HUES6 (cell line): ENCODE results near the gene ARHGEF17.
A peak's percentile ranks its signal among the peaks of the same experiment; 100 is the strongest.
"Not testable (repeated sequence)": the region's sequence is repeated elsewhere in the genome, so short reads cannot be mapped to it uniquely, and the experiment has no call there.

Experiments
- H3K27ac ChIP-seq: 2 replicates; pipeline ENCODE4 v1.7.0; 2013; ENCODE audit warnings: low read depth, mild to moderate bottlenecking, low read length, inconsistent platforms
- H3K27me3 ChIP-seq: 2 replicates; pipeline ENCODE4 v1.6.1; 2013; ENCODE audit warnings: low read length; ENCODE audit not compliant: control insufficient read depth, insufficient read depth
- H3K36me3 ChIP-seq: 2 replicates; pipeline ENCODE4 v1.6.1; 2013; ENCODE audit warnings: low read length; ENCODE audit not compliant: control insufficient read depth, insufficient read depth
- H3K4me1 ChIP-seq: 2 replicates; pipeline ENCODE4 v1.6.1; 2013; ENCODE audit warnings: low read length; ENCODE audit not compliant: control insufficient read depth, insufficient read depth
- H3K4me3 ChIP-seq: 2 replicates; pipeline ENCODE4 v1.5.1; 2013; ENCODE audit warnings: low read depth, low read length
- H3K9ac ChIP-seq: one replicate; pipeline ENCODE4 v1.6.1; 2013; ENCODE audit warnings: mild to moderate bottlenecking, low read length
- H3K9me3 ChIP-seq: 2 replicates; pipeline ENCODE4 v1.6.1; 2013; ENCODE audit warnings: low read depth, low read length; ENCODE audit not compliant: control insufficient read depth, insufficient read depth

The ARHGEF17 gene

DNA sequence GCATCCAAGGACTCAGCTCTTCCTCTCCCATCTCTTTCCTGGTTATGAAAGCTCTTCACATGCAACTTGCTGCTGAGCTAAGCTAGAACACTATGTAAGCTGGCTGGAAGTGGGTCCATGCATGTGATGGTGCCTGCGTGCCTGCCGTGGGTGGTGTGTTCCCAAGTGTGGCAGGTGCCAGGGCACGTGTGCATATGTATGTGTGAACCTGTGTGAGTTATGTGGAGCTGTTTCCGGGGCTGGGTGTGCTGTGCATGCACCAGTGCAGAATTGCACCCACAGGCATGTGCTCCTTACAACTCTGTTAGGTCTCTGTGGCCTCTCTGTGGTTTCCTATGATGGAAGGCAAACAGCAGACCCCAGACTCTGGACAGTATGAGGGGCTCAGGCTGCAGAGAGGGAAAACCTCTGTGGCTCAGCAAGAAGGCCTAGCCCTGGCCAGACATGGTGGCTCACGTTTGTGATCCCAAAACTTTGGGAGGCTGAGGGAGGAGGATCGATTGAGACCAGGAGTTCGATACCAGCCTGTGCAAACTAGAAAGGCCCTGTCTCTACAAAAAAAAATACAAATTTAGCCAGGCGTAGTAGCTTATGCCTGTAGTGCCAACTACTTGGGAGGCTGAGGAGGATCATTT lies 40.1 kb upstream of the ARHGEF17 start:
- Histone ChIP-seq H3K36me3 (no peaks in the 10 kb centered on the region), H3K27me3 (peaks cover 36% of the 10 kb centered on the region), H3K4me1 (peaks cover 31% of the 10 kb centered on the region; the same call in 1 of the 2 replicates), H3K27ac (no peak overlapping the region), H3K9ac (no peak overlapping the region), H3K4me3 (no peak overlapping the region), H3K9me3 (no peaks in the 10 kb centered on the region)

DNA sequence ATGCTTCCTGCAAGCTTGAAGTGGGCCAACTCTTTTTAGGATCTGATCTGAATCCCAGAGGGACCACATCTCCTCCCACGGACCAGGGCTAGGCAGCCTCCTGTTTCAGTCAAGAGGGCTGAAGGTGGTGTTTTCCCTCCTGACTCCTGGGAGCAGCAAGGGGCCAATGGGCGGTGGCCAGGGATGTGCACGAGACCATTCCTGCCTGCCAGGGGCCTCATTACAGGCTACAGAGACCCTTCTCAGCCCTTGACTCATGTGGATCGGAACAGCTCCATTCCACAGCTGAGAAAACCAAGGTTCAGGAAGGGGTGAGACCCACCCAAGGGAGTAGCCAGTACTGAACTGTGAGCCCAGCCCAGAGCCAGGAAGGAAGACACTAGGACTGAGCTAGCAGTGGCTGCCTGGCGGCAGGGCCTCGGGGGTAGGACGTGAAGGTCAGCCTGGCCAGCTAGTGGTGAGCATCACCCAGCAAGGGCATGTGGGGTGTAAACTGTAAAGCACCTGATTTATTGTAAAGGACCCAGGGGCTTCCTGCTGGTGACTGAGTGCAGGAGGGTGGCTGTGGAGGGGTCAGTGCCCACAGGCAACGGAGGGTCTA lies 39.3 kb upstream of the ARHGEF17 start:
- H3K4me1 ChIP-seq: peaks cover 31% of the 10 kb centered on the region; the same call in 1 of the 2 replicates
- H3K27ac ChIP-seq: no peak overlapping the region
- H3K9ac ChIP-seq: no peak overlapping the region
- H3K36me3 ChIP-seq: no peaks in the 10 kb centered on the region
- H3K9me3 ChIP-seq: no peaks in the 10 kb centered on the region
- H3K4me3 ChIP-seq: no peak overlapping the region
- H3K27me3 ChIP-seq: peaks cover 29% of the 10 kb centered on the region

DNA sequence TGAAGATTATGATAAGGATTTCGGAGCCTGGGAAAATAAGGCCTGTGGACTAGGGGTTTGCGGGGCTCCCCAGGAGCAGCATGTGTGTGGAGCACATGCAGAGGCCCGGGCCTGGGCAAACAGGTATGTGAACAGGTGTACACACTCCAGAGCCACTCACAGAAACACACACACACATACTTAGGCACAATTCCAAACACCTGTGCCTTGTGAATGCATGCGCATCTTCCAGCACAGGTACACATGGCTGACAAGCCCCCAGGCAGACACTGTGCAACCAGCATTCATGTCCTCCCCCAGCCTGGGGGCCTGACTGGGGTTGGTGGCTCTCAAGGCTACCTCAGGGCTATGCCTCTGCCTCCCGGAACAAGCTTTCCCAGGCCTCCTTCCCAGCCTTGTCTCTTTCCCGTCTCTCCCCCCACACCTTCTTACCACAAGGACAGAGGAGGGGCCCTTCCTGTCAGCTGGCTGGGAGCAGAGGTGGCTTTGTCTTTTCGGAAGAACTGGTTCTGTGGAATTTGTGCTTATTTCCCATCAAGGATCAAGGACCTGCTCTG lies 38.5 kb upstream of the ARHGEF17 start:
- Histone ChIP-seq H3K27ac (no peak overlapping the region), H3K27me3 (peaks cover 21% of the 10 kb centered on the region), H3K4me1 (peaks cover 31% of the 10 kb centered on the region; the same call in 1 of the 2 replicates), H3K36me3 (no peaks in the 10 kb centered on the region), H3K9ac (no peak overlapping the region), H3K9me3 (no peaks in the 10 kb centered on the region), H3K4me3 (no peak overlapping the region)

DNA sequence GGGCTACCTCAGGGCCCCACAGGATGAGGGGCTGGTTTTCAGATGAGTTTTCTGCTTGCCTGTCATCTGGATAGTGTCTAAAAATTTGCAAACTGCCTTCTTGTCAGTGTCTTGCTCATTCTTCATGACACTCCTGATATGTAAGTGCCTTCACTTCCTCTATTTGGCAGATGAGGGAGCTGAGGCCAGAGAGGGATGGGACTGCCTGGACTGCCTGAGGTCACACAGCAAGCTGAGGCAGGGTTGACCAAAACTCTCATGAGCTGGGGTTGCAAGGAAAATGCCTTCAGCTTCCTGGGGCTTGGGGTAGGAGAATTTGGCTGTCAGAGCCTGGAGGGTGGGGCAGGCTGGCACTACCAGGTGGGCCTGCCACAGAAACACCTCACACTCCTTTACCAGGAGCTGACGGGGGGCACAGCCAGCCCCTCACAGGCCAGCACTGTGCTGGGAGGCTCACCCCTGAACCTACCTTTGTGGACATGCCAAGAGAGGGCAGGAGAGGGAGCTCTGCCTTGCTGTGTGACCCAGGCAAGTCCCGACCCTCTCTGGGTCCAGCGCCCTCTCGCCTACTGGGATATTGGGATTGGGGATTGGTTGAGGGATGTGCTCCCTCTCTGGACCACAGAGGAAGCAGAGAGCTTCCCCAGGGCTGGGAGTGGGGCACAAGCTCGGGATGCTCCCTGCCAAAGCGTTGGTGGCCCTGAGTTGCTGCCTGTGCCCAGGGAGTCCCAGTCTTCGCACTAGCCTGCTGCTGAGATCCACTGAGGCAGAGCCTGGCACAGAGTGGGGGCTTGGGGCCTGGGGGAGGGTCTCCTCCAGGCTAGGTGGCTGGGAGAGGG lies 37.8 kb upstream of the ARHGEF17 start:
- Histone ChIP-seq H3K4me3 (no peak overlapping the region), H3K27ac (no peak overlapping the region), H3K9ac (no peak overlapping the region), H3K36me3 (no peaks in the 10 kb centered on the region), H3K9me3 (no peaks in the 10 kb centered on the region), H3K27me3 (peaks cover 14% of the 10 kb centered on the region), H3K4me1 (peaks cover 38% of the 10 kb centered on the region; the same call in 1 of the 2 replicates)

DNA sequence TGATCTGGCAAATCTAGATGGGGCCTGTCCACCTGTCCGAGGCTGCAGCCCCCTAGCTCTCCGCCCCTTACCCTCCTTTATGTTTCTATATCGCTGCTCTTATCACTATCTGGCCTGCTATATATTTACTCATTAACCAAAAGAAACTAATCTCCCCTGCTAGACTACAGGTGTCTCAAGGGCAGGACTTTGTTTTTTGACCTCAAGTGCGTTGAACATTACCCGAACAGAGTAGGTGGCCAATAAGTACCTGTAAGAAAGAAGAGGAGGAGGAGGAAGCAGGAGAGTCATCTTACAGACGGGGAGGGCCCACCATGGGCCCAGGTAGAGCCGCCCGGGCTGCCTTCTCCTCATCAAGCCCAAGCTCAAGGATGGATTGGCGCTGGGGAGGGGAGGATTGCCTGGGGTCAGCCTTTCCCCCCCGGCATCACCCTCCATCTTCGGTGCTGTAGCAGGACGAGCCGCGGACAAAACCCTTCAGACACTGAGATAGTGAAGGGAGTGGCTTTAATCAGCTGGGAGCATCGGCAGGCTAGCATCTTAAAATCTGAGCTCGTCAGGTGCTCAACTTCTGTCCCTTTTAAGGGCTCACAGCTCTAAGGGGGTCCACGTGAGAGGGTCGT lies 37.1 kb upstream of the ARHGEF17 start:
- no peak overlapping the region for H3K27ac ChIP-seq
- H3K27me3 ChIP-seq: peaks cover 9% of the 10 kb centered on the region
- H3K36me3 ChIP-seq: no peaks in the 10 kb centered on the region
- H3K4me3 ChIP-seq: no peak overlapping the region
- no peak overlapping the region for H3K9ac ChIP-seq
- no peaks in the 10 kb centered on the region for H3K9me3 ChIP-seq
- peaks cover 38% of the 10 kb centered on the region; the same call in 1 of the 2 replicates for H3K4me1 ChIP-seq

DNA sequence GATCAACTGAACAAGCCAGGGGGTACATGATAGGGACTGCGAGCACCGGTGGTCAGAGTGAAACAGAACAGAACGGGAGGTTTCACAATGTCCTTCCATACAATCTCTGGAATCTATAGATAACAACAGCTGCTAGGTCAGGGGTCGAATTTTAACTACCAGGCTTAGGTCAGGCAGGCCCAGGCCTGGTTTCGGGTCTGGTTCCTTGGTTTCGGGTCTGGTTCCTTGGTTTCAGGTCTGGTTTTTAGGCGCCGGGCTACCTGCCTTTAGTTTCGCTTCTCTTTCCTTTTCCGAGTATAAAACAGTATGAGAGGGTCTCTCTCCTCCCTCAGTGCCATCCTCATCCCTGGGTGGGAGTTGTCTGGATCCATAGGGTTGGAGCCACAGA lies 36.6 kb upstream of the ARHGEF17 start:
- H3K9me3 ChIP-seq, H3K36me3 ChIP-seq, H3K27me3 ChIP-seq, H3K27ac ChIP-seq, H3K4me3 ChIP-seq: not testable (repeated sequence)
- peaks cover 38% of the 10 kb centered on the region; the same call in 1 of the 2 replicates for H3K4me1 ChIP-seq
- peak overlapping the region; percentile 21 for H3K9ac ChIP-seq

DNA sequence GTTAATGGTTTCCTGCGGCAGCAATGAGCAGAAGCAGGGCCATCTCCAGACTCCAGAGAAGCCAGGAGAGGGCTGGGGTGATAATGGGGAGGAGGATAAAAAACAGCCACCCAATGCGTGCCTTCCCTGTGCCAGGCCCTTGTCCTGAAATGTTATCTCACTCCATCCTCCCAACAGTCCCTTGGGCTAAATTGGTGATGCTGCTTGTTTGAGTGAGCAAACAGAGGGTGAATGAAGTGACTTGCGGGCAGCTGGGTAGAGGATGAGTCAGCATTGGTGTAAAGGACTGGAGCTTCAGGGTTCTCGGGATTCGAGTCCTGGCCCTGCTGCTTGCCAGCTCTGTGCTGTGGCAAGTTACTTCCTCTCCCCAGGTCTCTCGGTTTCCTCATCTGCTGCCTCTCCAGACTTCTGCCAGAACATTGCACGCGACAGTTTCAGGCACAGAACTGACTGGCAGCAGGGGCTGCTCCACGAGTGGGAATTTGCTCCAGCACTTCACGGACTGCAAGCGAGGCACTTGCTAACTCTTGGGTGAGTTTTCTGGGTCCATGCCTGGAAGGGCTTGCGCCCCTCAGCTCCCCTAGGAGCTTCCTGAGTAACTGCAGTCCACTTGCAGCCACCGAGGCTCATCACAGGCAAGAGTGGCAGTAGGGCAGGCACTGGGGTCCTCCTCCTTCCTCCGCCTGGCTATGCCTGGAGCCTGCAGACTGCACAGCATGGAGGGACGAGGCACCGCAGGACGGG lies 36.0 kb upstream of the ARHGEF17 start, which contains the start of gene P2RY6:
Gene P2RY6 (plus strand): TSS at position 403 of the 744 bp plus-strand sequence. CDS start 24,181 bp downstream, outside the sequence.
- H3K4me1 ChIP-seq: peaks cover 38% of the 10 kb centered on the region; the same call in 1 of the 2 replicates
- H3K27ac ChIP-seq: no peak within 1 kb of the TSS
- no peaks in the 10 kb centered on the region for H3K9me3 ChIP-seq
- H3K27me3 ChIP-seq: peaks cover 2% of the 10 kb centered on the region; the same call in 1 of the 2 replicates
- H3K4me3 ChIP-seq: no peak within 1 kb of the TSS
- H3K36me3 ChIP-seq: no peaks in the 10 kb centered on the region
- peak within 1 kb of the TSS; percentile 21 for H3K9ac ChIP-seq

DNA sequence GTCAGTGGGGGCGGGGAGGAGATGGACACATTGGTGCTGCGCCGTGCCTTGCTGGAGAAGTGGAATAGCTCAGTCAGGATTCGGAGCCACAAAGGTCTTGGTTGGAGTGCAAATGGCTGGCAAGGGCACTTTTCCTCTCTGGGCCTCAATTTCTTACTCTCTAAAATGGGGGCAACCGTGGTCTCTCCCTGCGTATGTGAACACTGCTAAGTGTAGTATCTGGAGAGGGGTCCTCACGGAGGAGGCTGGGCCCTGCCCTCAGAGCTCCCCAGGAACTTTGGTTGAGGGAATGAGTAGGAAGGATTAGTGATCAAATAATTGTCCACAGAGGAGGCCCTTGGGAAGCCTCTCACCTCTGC lies 35.4 kb upstream of the ARHGEF17 start:
- Histone ChIP-seq H3K9me3 (no peaks in the 10 kb centered on the region), H3K4me3 (no peak overlapping the region), H3K9ac (peak overlapping the region; percentile 21), H3K4me1 (peaks cover 41% of the 10 kb centered on the region), H3K27ac (no peak overlapping the region), H3K27me3 (no peaks in the 10 kb centered on the region), H3K36me3 (no peaks in the 10 kb centered on the region)

DNA sequence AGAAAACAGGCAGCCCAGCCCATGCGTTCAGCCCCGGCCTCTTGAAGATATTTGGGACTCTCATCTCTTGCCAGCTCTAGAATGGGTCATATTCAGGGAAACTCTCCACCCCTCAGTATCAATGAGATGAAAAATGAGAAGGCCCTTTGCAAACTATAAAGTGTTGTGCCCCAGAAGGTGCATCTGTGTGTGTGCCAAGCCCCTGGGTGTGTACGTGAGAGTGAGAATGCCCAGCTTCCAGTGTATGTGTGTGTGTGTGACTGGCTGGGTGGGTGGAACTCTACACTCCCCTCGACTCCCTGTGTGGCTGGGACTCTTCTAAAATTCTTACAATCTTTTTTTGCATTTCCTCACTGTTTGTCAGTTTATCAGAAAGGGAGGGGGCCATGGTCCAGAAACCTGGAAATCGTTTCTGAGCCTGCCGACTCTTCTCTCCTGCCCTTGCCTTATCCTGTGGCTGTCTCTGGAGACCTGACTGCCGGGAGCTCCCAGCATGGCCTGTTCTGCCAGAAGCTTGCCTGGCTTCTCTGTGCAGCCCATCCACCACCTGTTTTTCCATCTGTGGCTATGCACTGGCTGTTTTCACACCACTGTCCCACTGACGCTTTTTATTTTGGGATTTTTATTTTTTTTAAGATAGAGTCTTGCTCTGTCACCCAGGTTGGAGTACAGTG lies 34.7 kb upstream of the ARHGEF17 start:
- H3K4me3 ChIP-seq: no peak overlapping the region
- H3K4me1 ChIP-seq: peaks cover 41% of the 10 kb centered on the region
- no peaks in the 10 kb centered on the region for H3K27me3 ChIP-seq
- no peak overlapping the region for H3K9ac ChIP-seq
- H3K27ac ChIP-seq: no peak overlapping the region
- no peaks in the 10 kb centered on the region for H3K9me3 ChIP-seq
- no peaks in the 10 kb centered on the region for H3K36me3 ChIP-seq

DNA sequence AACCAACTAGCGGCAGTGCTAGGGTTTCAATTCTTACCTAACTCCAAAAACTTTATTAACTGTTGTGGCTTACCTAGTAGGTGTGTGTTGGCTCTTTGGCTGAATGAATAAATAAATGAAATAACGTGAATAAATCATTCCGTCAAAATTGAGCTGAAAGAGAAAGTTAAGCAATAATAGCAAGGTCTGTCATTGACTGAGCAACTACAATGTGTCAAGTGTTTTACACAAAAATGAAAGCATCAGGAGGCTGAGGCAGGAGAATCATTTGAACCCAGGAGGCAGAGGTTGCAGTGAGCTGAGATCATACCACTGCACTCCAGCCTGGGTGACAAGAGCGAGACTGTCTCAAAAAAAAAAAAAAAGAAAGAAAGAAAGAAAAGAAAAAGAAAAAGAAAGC lies 33.9 kb upstream of the ARHGEF17 start:
- H3K9me3 ChIP-seq, H3K27ac ChIP-seq, H3K9ac ChIP-seq, H3K27me3 ChIP-seq, H3K4me3 ChIP-seq, H3K36me3 ChIP-seq: not testable (repeated sequence)
- peaks cover 41% of the 10 kb centered on the region for H3K4me1 ChIP-seq
